Neural cell (in vitro differentiated cells): ENCODE data around the gene MAMDC4. TPM values are rescaled to one million over a fixed set of nuclear protein-coding genes. Genes with fewer than 3 reads are reported as not detected.

Experiments used
- H2AFZ ChIP-seq: fragments of 200-600, 300-800 bp; sonication (generic), shearing (Covaris generic); 2 replicates; pipeline ENCODE4 v1.6.0; 2014; ENCODE audit warnings: low read depth, mild to moderate bottlenecking, antibody characterized with exemption, low read length, moderate library complexity
- H3F3A ChIP-seq: fragments of 200-600 bp; shearing (Covaris generic); 2 replicates; pipeline ENCODE4 v1.6.1; 2016; ENCODE audit warnings: mild to moderate bottlenecking, moderate library complexity, mixed read lengths, antibody characterized with exemption, low read length; ENCODE audit not compliant: insufficient read depth, poor library complexity, severe bottlenecking
- H3K27ac ChIP-seq: fragments of 200-600, 300-800 bp; sonication (generic), shearing (Covaris generic); 2 replicates; pipeline ENCODE4 v1.5.1; 2014; ENCODE audit warnings: mild to moderate bottlenecking, low read length, moderate library complexity
- H3K27me3 ChIP-seq: fragments of 300-800, 200-600 bp; sonication (generic), shearing (Covaris generic); 2 replicates; pipeline ENCODE4 v1.6.0; 2014; ENCODE audit warnings: mild to moderate bottlenecking, low read depth, low read length, moderate library complexity; ENCODE audit not compliant: insufficient read depth
- H3K36me3 ChIP-seq: fragments of 300-800, 200-600 bp; sonication (generic), shearing (Covaris generic); 2 replicates; pipeline ENCODE4 v1.5.1; 2014; ENCODE audit warnings: mild to moderate bottlenecking, antibody characterized with exemption, low read length, moderate library complexity; ENCODE audit not compliant: insufficient read depth
- H3K4me2 ChIP-seq: fragments of 300-800, 200-600 bp; sonication (generic), shearing (Covaris generic); 2 replicates; pipeline ENCODE4 v1.6.0; 2014; ENCODE audit warnings: mild to moderate bottlenecking, low read length
- H3K4me3 ChIP-seq: fragments of 300-800, 200-600 bp; sonication (generic), shearing (Covaris generic); 2 replicates; pipeline ENCODE4 v1.5.1; 2014; ENCODE audit warnings: mild to moderate bottlenecking, low read length, moderate library complexity
- H3K79me2 ChIP-seq: fragments of 200-600 bp; shearing (Covaris generic); replicated peaks from 2 replicates; pipeline ENCODE4 v1.6.0; 2014; ENCODE audit warnings: mild to moderate bottlenecking, low read length, moderate library complexity; ENCODE audit not compliant: insufficient read depth
- H3K9ac ChIP-seq: fragments of 300-800, 200-600 bp; sonication (generic), shearing (Covaris generic); 2 replicates; pipeline ENCODE4 v1.6.1; 2016; ENCODE audit warnings: mild to moderate bottlenecking, low read length, mixed read lengths
- H3K9me2 ChIP-seq: fragments of 200-600 bp; shearing (Covaris generic); 2 replicates; pipeline ENCODE4 v1.6.1; 2016; ENCODE audit warnings: mild to moderate bottlenecking, low read length, mixed read lengths; ENCODE audit not compliant: insufficient read depth
- H3K9me3 ChIP-seq: fragments of 200-600, 300-800 bp; sonication (generic), shearing (Covaris generic); 2 replicates; pipeline ENCODE4 v1.6.1; 2016; ENCODE audit warnings: mild to moderate bottlenecking, mixed run types, low read length, moderate library complexity, mixed read lengths
- H4K20me1 ChIP-seq: fragments of 200-600 bp; shearing (Covaris generic); 2 replicates; pipeline ENCODE4 v1.6.1; 2016; ENCODE audit warnings: mild to moderate bottlenecking, mixed run types; ENCODE audit not compliant: insufficient read depth
- EP300 ChIP-seq: fragments of 450-650 bp; conservative IDR thresholded peaks from 2 replicates; pipeline ENCODE4 v1.6.1; 2014; ENCODE audit warnings: antibody characterized with exemption, mild to moderate bottlenecking, moderate library complexity; ENCODE audit not compliant: poor library complexity, severe bottlenecking
- EZH2 ChIP-seq: fragments of 200-600, 300-800 bp; shearing (Covaris generic), sonication (generic); IDR thresholded peaks from 2 replicates; pipeline ENCODE4 v1.6.1; 2014; ENCODE audit warnings: antibody characterized with exemption, low read length, borderline replicate concordance, mild to moderate bottlenecking; ENCODE audit not compliant: insufficient read depth, poor library complexity, severe bottlenecking
- MXI1 ChIP-seq: fragments of 450-650 bp; conservative IDR thresholded peaks from 2 replicates; pipeline ENCODE4 v1.6.1; 2014; ENCODE audit warnings: antibody characterized with exemption, mild to moderate bottlenecking; ENCODE audit not compliant: poor library complexity, severe bottlenecking
- POLR2AphosphoS5 ChIP-seq: IDR thresholded peaks from 2 replicates; pipeline ENCODE4 v1.6.1; 2012
- RAD21 ChIP-seq: fragments of 450-650 bp; conservative IDR thresholded peaks from 2 replicates; pipeline ENCODE4 v1.6.1; 2014; ENCODE audit warnings: antibody characterized with exemption, mild to moderate bottlenecking, moderate library complexity
- SMC3 ChIP-seq: fragments of 450-650 bp; conservative IDR thresholded peaks from 2 replicates; pipeline ENCODE4 v1.6.1; 2014; ENCODE audit warnings: antibody characterized with exemption, mild to moderate bottlenecking, moderate library complexity; ENCODE audit not compliant: poor library complexity
- TAF1 ChIP-seq: IDR thresholded peaks from 2 replicates; pipeline ENCODE4 v1.6.1; 2012; ENCODE audit warnings: low read depth
- polyA plus RNA-seq: library from polyadenylated mRNA; depleted of rRNA; stranded (reverse); fragments of >200 nt; gene quantifications from 2 replicates; pipeline ENCODE4 v1.2.3, GENCODE V29; 2014
- TF ChIP-seq, protein P1 (sequence below): fragments of 450-650 bp; IDR thresholded peaks from 2 replicates; pipeline ENCODE4 v1.5.1; 2014; ENCODE audit warnings: antibody characterized with exemption, mild to moderate bottlenecking, moderate library complexity; ENCODE audit not compliant: poor library complexity, severe bottlenecking
- TF ChIP-seq, protein P2 (sequence below): IDR thresholded peaks from 2 replicates; pipeline ENCODE4 v1.6.1; 2012; ENCODE audit warnings: borderline replicate concordance

MAMDC4 gene
- polyA plus RNA-seq, 1 donor from 2014 or later = 13.1 TPM

DNA sequence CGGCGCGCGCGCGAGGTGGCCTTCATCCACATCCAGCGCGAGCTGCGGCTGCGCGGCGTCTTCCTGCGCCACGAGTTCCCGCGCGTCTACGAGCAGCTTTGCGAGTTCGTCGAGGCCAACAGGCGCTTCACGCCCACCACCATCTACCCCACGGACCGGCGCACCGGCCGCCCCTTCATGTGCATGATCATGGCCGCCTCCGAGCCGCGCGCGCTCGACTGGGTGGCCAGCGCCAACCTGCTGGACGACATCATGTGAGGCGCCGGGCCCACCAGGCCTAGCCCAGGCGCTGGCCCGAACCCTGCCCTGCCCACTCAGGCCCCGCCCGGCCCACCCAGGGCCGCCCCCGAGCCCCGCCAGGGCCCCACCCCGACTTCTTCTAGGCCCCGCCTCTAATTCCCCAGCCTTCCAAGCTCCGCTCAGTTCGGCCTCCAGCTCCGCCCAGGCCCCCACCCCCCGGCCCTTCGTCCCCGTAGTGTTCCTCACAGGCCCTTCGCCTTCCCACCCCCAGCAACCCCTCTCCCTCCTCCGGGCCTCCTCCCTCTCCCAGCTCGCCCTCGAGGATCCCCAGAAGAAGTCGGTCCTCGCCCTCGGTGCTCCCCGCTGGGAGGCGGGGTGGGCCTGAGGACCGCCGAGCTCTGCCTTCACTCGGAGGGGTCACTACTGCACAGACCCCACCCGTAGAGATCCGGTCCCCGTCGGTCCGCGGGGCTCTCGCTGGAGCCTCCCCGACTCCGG, 4.9 kb upstream of the MAMDC4 start:
- H3K79me2 ChIP-seq = no peaks in the 10 kb centered on the region
- H3K9me2 ChIP-seq = no peaks in the 10 kb centered on the region
- H3K9me3 ChIP-seq = no peaks in the 10 kb centered on the region
- H3K9ac ChIP-seq = peak overlapping the region; percentile 68
- H3F3A ChIP-seq = no peaks in the 10 kb centered on the region
- no peaks in the 10 kb centered on the region for H3K27me3 ChIP-seq
- H2AFZ ChIP-seq = no peak overlapping the region
- TF ChIP-seq MXI1 = no peak
- TF ChIP-seq, protein P1, sequence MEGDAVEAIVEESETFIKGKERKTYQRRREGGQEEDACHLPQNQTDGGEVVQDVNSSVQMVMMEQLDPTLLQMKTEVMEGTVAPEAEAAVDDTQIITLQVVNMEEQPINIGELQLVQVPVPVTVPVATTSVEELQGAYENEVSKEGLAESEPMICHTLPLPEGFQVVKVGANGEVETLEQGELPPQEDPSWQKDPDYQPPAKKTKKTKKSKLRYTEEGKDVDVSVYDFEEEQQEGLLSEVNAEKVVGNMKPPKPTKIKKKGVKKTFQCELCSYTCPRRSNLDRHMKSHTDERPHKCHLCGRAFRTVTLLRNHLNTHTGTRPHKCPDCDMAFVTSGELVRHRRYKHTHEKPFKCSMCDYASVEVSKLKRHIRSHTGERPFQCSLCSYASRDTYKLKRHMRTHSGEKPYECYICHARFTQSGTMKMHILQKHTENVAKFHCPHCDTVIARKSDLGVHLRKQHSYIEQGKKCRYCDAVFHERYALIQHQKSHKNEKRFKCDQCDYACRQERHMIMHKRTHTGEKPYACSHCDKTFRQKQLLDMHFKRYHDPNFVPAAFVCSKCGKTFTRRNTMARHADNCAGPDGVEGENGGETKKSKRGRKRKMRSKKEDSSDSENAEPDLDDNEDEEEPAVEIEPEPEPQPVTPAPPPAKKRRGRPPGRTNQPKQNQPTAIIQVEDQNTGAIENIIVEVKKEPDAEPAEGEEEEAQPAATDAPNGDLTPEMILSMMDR = no peak
- TF ChIP-seq, protein P2, sequence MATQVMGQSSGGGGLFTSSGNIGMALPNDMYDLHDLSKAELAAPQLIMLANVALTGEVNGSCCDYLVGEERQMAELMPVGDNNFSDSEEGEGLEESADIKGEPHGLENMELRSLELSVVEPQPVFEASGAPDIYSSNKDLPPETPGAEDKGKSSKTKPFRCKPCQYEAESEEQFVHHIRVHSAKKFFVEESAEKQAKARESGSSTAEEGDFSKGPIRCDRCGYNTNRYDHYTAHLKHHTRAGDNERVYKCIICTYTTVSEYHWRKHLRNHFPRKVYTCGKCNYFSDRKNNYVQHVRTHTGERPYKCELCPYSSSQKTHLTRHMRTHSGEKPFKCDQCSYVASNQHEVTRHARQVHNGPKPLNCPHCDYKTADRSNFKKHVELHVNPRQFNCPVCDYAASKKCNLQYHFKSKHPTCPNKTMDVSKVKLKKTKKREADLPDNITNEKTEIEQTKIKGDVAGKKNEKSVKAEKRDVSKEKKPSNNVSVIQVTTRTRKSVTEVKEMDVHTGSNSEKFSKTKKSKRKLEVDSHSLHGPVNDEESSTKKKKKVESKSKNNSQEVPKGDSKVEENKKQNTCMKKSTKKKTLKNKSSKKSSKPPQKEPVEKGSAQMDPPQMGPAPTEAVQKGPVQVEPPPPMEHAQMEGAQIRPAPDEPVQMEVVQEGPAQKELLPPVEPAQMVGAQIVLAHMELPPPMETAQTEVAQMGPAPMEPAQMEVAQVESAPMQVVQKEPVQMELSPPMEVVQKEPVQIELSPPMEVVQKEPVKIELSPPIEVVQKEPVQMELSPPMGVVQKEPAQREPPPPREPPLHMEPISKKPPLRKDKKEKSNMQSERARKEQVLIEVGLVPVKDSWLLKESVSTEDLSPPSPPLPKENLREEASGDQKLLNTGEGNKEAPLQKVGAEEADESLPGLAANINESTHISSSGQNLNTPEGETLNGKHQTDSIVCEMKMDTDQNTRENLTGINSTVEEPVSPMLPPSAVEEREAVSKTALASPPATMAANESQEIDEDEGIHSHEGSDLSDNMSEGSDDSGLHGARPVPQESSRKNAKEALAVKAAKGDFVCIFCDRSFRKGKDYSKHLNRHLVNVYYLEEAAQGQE = no peak
- no peak for TF ChIP-seq TAF1
- TF ChIP-seq EP300 = no peak
- no peak for TF ChIP-seq RAD21
- no peak for TF ChIP-seq SMC3
- TF ChIP-seq POLR2AphosphoS5 = no peak
- no peak for TF ChIP-seq EZH2
- peak overlapping the region; percentile 86 for H3K4me3 ChIP-seq
- H4K20me1 ChIP-seq = no peaks in the 10 kb centered on the region
- H3K27ac ChIP-seq = peak overlapping the region; percentile 81
- no peaks in the 10 kb centered on the region for H3K36me3 ChIP-seq
- H3K4me2 ChIP-seq = no peak overlapping the region

DNA sequence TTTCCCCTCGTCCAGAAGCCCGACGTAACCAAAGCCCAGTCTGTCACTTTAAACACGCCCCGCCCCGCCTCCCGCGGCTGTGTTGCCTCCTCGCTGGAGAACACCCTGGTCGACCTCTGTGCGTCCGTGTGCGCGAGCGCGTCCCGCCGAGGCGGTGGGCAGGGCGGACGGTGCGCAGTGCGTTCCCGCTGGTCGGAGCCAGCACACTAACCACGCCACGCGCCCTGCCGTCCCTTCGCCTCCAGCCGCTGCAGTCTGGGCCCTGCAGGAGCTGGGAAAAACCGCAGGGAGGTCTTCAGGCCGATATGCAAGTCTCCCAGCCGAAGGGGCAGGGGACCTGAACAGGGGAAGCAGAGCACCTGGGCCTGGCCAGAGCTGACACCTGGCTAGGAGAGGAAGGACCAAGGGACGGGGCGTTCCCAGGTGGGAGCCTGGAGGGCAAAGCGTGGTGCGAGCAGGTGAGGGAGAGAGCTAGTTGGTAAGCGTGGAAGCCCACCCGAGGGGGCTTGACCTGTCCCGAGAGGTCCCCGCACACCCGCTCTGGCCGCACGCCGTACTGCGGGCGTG, 4.2 kb upstream of the MAMDC4 start:
- Histone ChIP-seq H3K9me2 (no peaks in the 10 kb centered on the region), H2AFZ (no peak overlapping the region), H3K79me2 (no peaks in the 10 kb centered on the region), H3F3A (no peaks in the 10 kb centered on the region), H4K20me1 (no peaks in the 10 kb centered on the region), H3K27me3 (no peaks in the 10 kb centered on the region), H3K9me3 (no peaks in the 10 kb centered on the region), H3K4me3 (peak overlapping the region; percentile 86), H3K4me2 (peak overlapping the region; percentile 55), H3K36me3 (no peaks in the 10 kb centered on the region), H3K9ac (peak overlapping the region; percentile 68), H3K27ac (peak overlapping the region; percentile 81)
- TF ChIP-seq POLR2AphosphoS5 (peak; percentile 17), TAF1 (no peak), MXI1 (peak; percentile 36)
